Effector memory CD4-positive, alpha-beta T cell (primary cell): ENCODE measurements around the gene DNMT3L.
"Not testable (repeated sequence)": the region's sequence is repeated elsewhere in the genome, so short reads cannot be mapped to it uniquely, and the experiment has no call there.

Source experiments
- DNase-seq, 3 donors: peaks; one replicate each; pipeline ENCODE4 v3.0.0-alpha.2; 2020
- H3K27ac ChIP-seq: 2 replicates; pipeline ENCODE4 v1.7.0; 2013; ENCODE audit warnings: mild to moderate bottlenecking, low read length, moderate library complexity; ENCODE audit not compliant: insufficient read depth, poor library complexity, severe bottlenecking
- H3K27me3 ChIP-seq: replicated peaks from 2 replicates; pipeline ENCODE4 v1.7.0; 2013; ENCODE audit warnings: mild to moderate bottlenecking, low read length; ENCODE audit not compliant: insufficient read depth, control insufficient read depth, poor library complexity, severe bottlenecking
- H3K36me3 ChIP-seq: 2 replicates; pipeline ENCODE4 v1.7.0; 2013; ENCODE audit warnings: mild to moderate bottlenecking, low read length, moderate library complexity; ENCODE audit not compliant: control insufficient read depth, insufficient read depth
- H3K4me1 ChIP-seq: 2 replicates; pipeline ENCODE4 v1.7.0; 2013; ENCODE audit warnings: low read length, mild to moderate bottlenecking; ENCODE audit not compliant: control insufficient read depth, insufficient read depth, poor library complexity, severe bottlenecking
- H3K4me3 ChIP-seq: 2 replicates; pipeline ENCODE4 v1.7.0; 2013; ENCODE audit warnings: low read length, low read depth, mild to moderate bottlenecking; ENCODE audit not compliant: insufficient read depth, poor library complexity, severe bottlenecking
- H3K9me3 ChIP-seq: 2 replicates; pipeline ENCODE4 v1.7.0; 2013; ENCODE audit warnings: mild to moderate bottlenecking, low read length, moderate library complexity; ENCODE audit not compliant: control insufficient read depth
- total RNA-seq, 3 donors: gene quantifications; one replicate each; lab custom pipeline; 2026; lab: John Stamatoyannopoulos, UW

DNMT3L gene
- 0 reads per million in 3 donors for total RNA-seq

- Histone ChIP-seq H3K4me1 (no peaks in the 10 kb centered on the region), H3K36me3 (no peaks in the 10 kb centered on the region), H3K27me3 (no peaks in the 10 kb centered on the region), H3K4me3 (no peak within 1 kb of the TSS), H3K27ac (no peak within 1 kb of the TSS), H3K9me3 (no peaks in the 10 kb centered on the region)
- no peak for DNase-seq
These were observed at the start of gene DNMT3L for GRCh38 chr21:44261675-44262295. Gene DNMT3L, minus strand, starts transcription at chr21:44261897. Its CDS starts 638 bp downstream, at chr21:44261259.

- H3K27ac ChIP-seq = no peak overlapping the region
- no peak overlapping the region for H3K4me3 ChIP-seq
- DNase-seq = no peak
- H3K27me3 ChIP-seq = no peaks in the 10 kb centered on the region
- peaks cover 82% of the 10 kb centered on the region for H3K36me3 ChIP-seq
- no peaks in the 10 kb centered on the region for H3K4me1 ChIP-seq
- no peaks in the 10 kb centered on the region for H3K9me3 ChIP-seq
These were observed 49.2 kb upstream of the DNMT3L start for GRCh38 chr21:44310628-44311507.

DNA sequence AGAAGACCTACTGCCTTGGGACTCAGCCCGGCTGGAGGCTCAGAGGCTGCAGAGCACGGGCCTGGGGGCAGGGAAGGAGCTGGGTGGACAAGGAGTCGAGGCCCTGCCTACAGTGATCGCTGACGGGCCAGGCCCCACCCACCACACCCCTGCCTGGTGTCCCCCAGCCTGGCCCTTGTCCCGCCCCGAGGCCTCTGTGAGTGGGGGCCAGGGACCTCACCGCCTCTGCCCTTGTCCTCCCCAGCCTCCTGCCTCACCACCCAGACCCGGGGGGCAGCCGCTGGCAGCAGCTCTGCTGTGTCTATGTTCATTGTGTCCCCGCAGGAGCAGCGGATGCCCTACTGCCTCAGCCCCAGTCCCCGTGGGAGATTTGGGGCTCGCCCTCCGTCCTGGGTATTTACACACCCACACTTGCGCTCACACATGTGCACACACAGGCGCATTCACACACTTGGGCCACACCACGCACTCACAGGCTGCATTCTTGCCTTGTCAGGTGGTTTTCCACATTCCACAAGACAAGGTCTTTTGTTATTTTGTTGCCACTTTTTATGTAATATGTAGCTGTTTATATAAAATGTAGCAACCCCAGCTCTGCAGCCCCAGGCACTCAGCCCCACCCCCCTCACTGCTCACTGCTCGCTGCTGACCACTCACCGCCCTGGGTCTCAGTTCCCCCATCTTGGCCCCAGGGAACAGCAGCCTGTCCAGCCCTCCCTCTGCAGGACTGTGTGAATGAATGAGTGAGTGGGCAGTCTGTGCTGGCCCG is 45.4 kb upstream of the DNMT3L start:
- peaks cover 47% of the 10 kb centered on the region for H3K36me3 ChIP-seq
- no peak for DNase-seq

GRCh38 chr21:44305691-44306090 is 44.0 kb upstream of the DNMT3L start:
- Histone ChIP-seq H3K4me1 (peaks cover 39% of the 10 kb centered on the region), H3K36me3 (peaks cover 33% of the 10 kb centered on the region), H3K27ac (peak overlapping the region; percentile 25), H3K9me3 (no peaks in the 10 kb centered on the region), H3K4me3 (no peak overlapping the region), H3K27me3 (no peaks in the 10 kb centered on the region)
- no peak for DNase-seq

More for the DNA sequence above, 45.4 kb upstream of the DNMT3L start:
- Histone ChIP-seq H3K27me3 (no peaks in the 10 kb centered on the region), H3K9me3 (no peaks in the 10 kb centered on the region), H3K4me3 (no peak overlapping the region), H3K27ac (no peak overlapping the region), H3K4me1 (peaks cover 25% of the 10 kb centered on the region)

DNA sequence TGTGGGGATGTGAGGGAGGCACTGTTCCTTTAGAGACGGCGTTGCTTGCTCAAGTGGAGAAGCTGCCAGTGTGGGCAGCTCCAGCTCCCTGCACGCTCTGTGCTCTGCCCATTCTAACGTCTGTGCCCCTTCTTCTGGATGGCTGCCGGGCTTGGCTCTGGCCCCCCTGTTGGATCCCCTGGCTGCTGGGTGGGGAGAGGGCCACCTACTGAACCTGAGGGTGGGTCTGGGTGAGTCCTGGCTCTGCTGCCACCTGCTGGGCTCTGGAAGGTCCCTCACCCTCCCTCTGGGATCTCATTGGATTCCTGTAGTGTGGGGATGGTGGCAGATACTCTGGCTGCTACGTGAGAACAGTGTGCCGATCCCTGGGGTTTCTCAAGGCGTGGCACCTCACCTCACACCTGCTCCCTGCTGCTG is 43.2 kb upstream of the DNMT3L start:
- no peak for DNase-seq
- H3K27ac ChIP-seq = peak overlapping the region; percentile 35

GRCh38 chr21:44304011-44304616 is 42.4 kb upstream of the DNMT3L start:
- Histone ChIP-seq H3K27me3 (no peaks in the 10 kb centered on the region), H3K4me1 (peaks cover 42% of the 10 kb centered on the region), H3K36me3 (peaks cover 17% of the 10 kb centered on the region), H3K4me3 (no peak overlapping the region), H3K27ac (no peak overlapping the region), H3K9me3 (no peaks in the 10 kb centered on the region)
- no peak for DNase-seq

More for the DNA sequence above, 43.2 kb upstream of the DNMT3L start:
- no peaks in the 10 kb centered on the region for H3K27me3 ChIP-seq
- H3K4me3 ChIP-seq = no peak overlapping the region
- H3K4me1 ChIP-seq = peaks cover 42% of the 10 kb centered on the region
- H3K36me3 ChIP-seq = peaks cover 25% of the 10 kb centered on the region
- H3K9me3 ChIP-seq = no peaks in the 10 kb centered on the region

DNA sequence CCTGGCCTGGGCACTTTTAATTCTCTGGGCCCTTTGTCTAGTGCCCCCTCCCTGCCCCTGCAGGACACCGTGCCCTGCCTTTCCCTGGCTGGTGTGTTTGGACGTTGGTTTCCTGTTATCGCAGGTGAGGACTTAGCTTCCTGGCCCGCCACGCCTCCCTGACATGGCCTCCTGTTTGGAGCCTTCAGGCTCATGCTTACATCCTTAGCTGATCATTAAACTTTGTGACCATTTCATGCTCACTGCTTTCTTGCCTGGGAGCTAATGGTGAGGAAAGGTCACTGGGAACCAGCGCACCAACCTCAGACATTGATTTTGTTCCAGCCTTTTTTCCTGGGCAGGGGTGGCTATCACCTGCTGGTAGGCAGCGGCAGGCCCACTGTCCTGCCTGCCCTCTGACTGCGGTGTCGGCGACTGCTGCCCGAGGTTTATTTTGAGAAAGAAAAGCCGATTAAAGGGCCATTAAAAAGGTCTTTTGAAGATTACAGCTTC is 41.8 kb upstream of the DNMT3L start:
- Histone ChIP-seq H3K36me3 (peaks cover 17% of the 10 kb centered on the region), H3K27me3 (no peaks in the 10 kb centered on the region), H3K4me3 (no peak overlapping the region), H3K27ac (no peak overlapping the region), H3K9me3 (no peaks in the 10 kb centered on the region), H3K4me1 (peaks cover 42% of the 10 kb centered on the region)
- no peak for DNase-seq

GRCh38 chr21:44302573-44303401 is 41.1 kb upstream of the DNMT3L start:
- not testable (repeated sequence) for H3K9me3 ChIP-seq, DNase-seq, H3K4me3 ChIP-seq, H3K27me3 ChIP-seq
- Histone ChIP-seq H3K27ac (peak overlapping the region; percentile 32), H3K36me3 (peaks cover 12% of the 10 kb centered on the region), H3K4me1 (peaks cover 48% of the 10 kb centered on the region)

DNA sequence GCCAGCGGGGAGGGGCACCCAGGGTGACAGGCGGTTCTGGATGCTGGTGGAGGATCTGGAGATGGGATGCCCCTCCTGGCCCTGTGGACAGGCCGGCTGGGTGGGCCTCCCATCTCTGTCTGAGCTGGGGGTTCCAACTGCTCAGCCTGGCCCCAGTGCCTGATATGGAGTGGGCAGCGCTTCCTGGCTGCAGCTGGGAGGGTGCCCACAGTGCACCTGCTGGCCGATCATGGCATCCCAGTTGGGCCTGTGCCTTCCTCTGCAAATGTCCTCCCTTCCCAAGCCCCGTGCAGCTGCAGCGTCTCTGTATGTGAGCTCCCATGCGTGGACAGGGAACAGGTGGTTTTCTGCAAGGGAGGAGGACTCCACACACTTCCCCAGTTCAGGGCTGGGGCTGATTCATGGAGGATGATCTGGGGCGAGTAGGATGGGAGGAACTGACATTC is 40.3 kb upstream of the DNMT3L start:
- peaks cover 54% of the 10 kb centered on the region for H3K4me1 ChIP-seq
- no peaks in the 10 kb centered on the region for H3K9me3 ChIP-seq
- peaks cover 5% of the 10 kb centered on the region for H3K36me3 ChIP-seq
- H3K27me3 ChIP-seq = no peaks in the 10 kb centered on the region
- no peak for DNase-seq
- no peak overlapping the region for H3K4me3 ChIP-seq
- H3K27ac ChIP-seq = no peak overlapping the region
